ENCODE results near the gene TMEM92.
"Not testable (repeated sequence)": the region's sequence is repeated elsewhere in the genome, so short reads cannot be mapped to it uniquely, and the experiment has no call there.

TMEM92 gene

DNA sequence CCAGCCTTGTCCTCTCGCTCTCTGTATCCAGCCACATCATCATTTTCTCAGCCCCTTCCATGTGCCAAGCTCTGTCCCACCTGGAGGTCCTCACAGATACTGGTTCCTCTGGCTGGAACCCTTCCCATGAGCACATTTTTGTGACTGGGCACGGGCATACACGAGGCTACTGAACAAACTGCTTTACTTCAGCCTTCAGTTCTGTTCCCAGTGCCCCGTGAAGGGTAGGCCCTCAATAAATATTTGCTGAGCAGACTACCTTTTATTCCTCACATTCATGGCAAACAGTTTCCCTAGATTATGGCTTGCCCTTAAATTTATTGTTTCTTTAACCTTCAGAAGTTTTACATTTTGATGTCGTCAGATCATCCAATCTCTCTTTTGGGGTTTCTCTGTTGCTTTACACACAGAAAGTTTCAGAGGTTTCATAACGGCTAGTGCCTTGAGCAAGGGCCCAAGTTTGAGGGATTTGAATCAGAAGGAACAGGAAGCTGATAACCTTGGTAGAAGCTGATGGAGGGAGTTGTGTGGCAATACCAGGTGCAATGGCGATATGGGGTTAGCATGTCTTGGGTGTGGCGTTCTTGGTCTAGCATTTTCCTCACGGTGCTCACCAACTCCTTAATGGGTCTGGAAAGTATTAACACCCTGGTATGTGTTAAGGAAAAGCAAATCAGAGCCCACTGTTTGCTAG is 27.8 kb downstream of the TMEM92 start:
- DNase-seq: no peak

GRCh38 chr17:50303051-50303450 is 28.8 kb downstream of the TMEM92 start:
- no peak for DNase-seq

DNA sequence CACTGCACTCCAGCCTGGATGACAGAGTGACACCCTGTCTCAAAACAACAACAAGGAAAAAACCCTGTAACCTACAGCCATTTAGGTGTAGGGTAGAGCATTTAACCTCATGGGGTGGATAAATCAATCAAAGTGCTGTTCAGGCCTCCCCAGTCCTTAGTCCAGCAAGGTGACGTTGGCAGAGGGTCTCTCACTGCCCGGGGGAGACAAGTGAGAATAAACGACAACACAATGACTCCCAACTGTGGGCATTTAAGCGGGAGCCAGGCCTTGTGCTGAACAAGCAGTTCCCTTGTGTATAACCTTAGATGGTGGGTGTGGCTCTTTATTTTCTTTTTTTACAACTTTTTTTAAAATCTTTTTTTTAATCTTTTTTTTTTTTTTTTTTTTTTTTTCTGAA is 29.3 kb downstream of the TMEM92 start:
- no peak for DNase-seq

DNA sequence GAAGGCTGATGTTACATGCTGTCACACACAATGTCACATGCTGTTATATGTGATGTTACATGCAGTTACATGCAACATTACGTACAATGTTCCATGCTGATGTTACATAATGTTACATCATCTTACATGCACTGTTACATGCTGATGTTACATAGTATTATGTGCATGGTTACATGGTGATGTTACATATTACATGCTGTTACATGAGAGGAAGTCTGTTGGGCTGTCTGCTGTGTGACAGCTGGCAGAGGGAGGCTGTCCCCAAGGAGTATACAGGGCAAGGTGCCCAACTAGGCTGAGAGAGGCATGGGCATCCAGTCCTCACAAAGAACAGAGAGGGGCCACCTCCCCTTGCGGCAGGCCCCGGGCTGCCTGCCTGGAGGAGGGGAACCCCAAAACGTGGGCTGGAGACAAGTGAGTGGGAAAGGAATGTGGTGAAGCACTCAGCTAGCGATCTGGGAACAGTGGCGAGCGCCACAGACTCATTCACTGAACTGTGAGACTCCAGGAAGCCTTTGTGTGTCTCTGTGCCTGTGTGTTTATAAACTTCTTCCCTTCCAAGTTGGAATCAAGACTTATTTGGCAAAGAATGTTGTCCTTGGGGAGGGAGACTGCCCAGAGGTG is 30.6 kb downstream of the TMEM92 start:
- no peak for DNase-seq

DNA sequence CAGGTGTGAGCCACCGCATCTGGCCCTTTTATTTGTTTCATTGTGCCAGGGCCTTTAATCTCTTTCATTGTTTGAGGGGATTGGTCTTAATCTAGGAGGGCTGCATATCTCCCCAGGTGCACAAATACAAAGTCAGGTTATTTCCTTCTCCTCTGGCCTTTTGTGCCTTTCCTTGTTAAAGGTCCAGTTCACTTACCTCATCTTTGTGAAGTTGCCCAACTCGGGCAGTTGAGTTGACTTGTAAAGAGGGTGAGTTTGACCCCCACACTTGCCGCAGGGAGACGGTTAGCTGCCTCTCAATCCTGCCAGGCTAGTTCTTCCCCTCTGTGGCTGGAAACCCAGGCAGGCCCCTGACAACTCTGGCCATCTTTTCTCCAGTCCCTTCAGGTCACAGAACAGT is 33.4 kb downstream of the TMEM92 start:
- no peak for DNase-seq

DNA sequence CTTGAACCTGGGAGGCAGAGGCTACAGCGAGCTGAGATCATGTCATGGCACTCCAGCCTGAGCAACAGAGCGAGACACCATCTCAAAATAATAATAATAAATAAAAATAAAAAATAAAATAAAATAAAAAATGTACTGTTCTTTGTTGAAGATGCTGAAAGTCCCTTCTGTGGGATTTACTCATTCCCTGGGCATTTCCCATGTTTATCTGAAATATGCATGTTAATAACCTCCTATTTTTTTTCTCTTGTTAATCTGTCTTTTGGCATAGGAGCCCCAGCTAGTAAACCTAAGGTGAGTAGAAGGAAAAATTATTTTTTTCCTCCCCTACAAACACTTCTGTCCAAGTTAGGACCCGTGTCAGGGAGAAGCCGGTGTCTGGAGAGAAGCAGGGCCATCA is 34.4 kb downstream of the TMEM92 start:
- DNase-seq: no peak

- DNase-seq: no peak
Observed at GRCh38 chr17:50310455-50311111, 36.3 kb downstream of the TMEM92 start.

DNA sequence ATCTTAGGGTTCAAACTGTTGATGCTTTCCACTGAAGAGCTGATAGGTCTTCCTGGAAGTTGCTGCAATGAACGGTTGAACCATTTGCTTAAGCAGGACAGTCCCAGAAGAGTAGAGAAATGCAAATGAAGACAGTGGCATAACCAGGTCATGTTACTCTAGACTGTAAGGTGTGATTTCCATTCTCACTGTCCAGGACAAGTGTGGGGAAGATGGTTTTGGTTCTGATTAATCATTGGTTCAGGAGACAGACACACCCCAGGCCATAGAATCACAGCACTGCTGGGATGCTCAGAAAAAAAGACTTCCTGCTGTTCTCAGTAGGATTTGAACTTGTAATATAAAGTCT is 36.8 kb downstream of the TMEM92 start:
- peak; percentile 46 for DNase-seq

DNA sequence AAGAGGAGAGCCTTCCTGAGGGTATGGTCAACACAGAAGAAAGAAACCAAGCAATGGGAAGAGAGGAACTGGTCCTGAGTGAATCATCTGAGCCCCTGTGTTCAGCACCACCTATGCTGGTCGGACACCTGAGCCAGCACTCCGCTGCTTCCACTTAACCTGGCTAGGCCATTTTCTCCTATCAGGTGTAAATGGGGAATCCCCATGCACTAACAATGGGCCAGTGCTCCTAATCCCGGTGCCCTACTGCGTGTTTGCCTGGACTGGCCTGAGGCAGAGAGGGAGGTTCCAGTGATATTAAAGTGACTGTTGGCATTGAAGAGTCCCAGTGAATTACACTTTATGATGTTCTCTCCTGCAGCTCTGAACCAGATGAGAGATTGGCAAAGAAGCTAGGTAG is 37.2 kb downstream of the TMEM92 start:
- DNase-seq: no peak

- DNase-seq: no peak
Observed at GRCh38 chr17:50312308-50312707, 38.0 kb downstream of the TMEM92 start.

DNA sequence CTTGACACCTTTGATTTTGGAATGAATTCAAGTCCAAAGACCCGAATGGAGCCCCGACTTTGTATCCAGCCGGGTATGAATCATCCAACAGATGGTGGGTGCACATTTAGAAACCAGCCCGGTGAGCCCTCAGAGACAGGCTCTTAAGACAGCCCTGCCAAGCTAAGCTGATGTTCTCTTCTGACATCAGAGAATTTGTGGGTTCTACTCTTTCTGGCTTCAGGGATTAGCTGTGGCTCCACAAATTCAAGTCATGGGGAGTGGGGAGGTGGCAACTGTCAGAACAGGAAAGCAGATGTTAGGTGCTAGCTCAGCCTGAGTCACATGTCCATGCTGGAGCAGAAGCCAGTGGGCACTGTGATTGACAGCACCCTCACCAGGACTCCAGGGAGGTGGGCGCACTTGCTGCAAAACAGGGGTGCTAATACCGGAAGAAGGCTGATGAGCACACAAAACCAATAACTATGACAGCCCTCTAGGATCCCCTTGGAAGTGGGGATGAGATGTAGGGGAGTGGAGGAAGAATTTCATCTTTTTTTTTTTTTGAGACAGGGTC is 40.3 kb downstream of the TMEM92 start:
- no peak for DNase-seq

DNA sequence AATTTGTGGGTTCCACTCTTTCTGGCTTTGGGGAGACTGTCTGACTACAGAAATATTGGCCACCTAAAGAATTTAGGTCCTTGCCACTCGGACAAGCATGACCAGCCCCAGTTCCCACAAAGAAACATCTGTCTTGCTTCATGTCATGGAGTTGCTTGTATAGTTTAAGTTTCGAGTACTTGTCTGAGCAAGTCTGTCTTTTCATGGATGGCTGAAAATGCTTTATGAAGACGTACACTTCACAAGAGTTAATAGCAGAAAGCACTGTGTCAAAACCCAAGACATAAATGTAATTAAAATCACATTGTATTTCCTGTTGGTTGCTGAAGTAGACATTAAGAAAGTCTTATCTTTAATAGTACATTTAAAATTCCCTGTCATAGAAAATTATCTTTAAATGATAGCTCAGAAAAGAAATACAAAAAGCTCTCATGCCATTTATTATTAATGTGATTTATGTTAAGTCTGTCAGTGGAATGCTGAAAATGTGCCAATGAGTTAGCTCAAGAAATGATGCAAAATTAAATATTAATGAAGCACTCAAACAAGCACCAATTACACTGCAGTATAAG is 41.8 kb downstream of the TMEM92 start:
- no peak for DNase-seq

DNA sequence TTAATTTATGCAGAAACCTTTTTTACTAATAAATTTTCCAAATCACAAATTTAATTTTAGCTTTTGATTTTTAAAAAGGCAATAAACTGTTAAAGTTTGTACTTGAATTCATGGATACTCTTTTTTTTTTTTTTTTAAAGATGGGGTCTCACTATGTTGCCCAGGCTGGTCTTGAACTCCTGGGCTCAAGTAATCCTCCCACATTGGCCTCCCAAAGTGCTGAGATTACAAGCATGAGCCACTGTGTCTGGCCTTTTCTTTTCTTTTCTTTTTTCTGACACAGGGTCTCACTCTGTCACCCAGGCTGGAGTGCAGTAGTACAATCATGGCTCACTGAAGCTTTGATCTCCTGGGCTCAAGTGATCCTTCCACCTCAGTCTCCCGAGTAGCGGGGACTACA is 42.4 kb downstream of the TMEM92 start:
- not testable (repeated sequence) for DNase-seq

GRCh38 chr17:50317121-50317520 is 42.9 kb downstream of the TMEM92 start:
- no peak for DNase-seq

DNA sequence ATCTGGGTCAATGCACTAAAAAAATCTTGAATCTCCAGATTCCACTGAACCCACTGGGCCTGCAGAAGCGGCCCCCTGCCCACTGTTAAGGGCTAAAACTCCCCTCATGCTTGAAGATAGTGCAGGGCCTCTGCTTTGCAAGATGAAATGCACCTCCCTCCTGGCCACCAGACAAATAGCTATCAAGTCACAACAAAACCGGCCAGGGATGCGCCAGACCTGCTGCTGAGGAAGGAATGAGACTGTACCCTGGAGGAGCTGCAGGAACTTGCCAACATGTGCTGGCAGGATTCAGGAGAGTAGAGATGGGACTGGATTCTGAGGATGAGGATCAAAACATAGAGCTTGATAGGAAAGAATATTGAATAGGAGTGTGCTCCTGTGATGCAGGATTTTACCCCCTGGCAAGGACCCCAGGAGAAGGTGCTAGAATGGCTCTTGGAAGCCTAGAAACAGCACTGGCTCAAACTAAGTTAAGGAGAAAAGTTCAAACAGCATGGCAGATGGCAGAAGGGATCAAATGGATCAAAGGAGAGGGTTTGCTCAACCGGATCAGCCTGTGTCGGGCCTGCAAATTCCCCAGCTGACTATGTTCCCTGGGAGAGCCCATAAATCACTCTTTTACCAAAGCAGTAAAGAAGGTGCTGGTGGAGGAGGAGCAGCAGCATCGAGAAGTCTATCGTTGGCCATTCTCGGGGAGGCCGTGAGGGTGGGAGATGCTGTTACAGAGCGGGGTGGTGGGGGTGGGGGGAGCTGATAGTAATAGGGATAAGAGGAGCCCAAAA is 44.4 kb downstream of the TMEM92 start:
- DNase-seq: no peak

GRCh38 chr17:50319306-50320004 is 45.2 kb downstream of the TMEM92 start:
- DNase-seq: no peak

DNA sequence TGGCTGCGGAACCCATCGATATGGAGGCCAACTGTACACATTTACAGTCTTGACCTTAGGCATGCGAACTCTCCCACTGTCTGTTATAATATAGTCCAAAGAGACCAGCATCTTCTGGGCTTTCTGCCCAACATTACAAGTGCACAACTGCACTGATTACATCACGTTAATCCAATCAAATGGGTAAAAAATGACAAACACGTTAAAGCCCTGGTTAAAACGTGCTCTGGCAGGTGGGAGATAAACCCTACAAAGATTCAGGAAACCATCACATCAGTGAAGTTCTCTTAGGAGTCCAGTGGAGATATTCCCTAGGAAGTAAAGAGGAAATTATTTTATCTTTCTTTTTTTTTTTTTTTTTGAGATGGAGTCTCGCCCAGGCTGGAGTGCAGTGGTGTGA is 48.0 kb downstream of the TMEM92 start:
- no peak for DNase-seq

DNA sequence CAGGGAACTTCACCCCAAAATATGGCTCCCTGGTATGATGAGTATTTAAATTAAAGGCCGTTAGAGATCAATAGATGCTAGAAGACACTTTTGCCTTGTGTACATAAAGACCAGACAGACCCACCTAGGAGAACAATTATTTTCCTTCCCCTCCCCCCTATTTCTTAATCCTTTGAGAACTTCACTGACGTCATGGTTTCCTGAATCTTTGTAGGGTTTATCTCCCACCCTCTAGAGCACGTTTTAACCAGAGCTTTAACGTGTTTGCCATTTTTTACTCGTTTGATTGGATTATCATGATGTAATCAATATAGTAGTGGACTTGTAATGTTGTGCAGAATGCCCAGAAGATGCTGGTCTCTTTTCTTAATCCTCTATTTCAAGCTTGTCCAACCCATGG is 48.8 kb downstream of the TMEM92 start:
- no peak for DNase-seq

- DNase-seq: no peak
Observed at GRCh38 chr17:50325906-50326305, 51.6 kb downstream of the TMEM92 start.

- no peak for DNase-seq
Observed at GRCh38 chr17:50326831-50327364, 52.6 kb downstream of the TMEM92 start.

- no peak for DNase-seq
Observed at GRCh38 chr17:50328363-50329325, 54.4 kb downstream of the TMEM92 start.
